Activated T-helper 2 cell treated with anti-CD3 and anti-CD28 coated beads, Interferon-gamma antibody, Interleukin-2, Interleukin-4, amounts not matched to agents 10 μg/mL and 5 μg/mL and 100 μg/mL, durations not matched to agents 14 hours and 24 hours and 36 hours (primary cell): ENCODE results near the gene SCG2. TPM values are rescaled to one million over a fixed set of nuclear protein-coding genes. Genes with fewer than 3 reads are reported as not detected.

ENCODE experiments used
- DNase-seq: peaks from one replicate; pipeline ENCODE4 v3.0.0; 2021; ENCODE audit warnings: low spot score
- H3K27ac Mint-ChIP-seq: one replicate; pipeline ENCODE4 v1.8.0; 2021; ENCODE audit warnings: mixed read lengths
- H3K27me3 Mint-ChIP-seq: one replicate; pipeline ENCODE4 v1.8.0; 2021; ENCODE audit warnings: low read depth, mixed read lengths
- H3K36me3 Mint-ChIP-seq: one replicate; pipeline ENCODE4 v1.8.0; 2021; ENCODE audit warnings: low read depth, mixed read lengths
- H3K4me1 Mint-ChIP-seq: one replicate; pipeline ENCODE4 v1.8.0; 2021; ENCODE audit warnings: low read depth, mixed read lengths
- H3K4me3 Mint-ChIP-seq: one replicate; pipeline ENCODE4 v1.8.0; 2021; ENCODE audit warnings: low read depth, mild to moderate bottlenecking, moderate library complexity, mixed read lengths
- H3K9me3 Mint-ChIP-seq: one replicate; pipeline ENCODE4 v1.8.0; 2021; ENCODE audit warnings: mixed read lengths
- intact Hi-C: fragments of 100-400 bp; cut with micrococcal nuclease; formaldehyde crosslinking; loops from one replicate; pipeline ENCODE4 v1.15.1; 2023
- total RNA-seq: library from RNA; stranded (reverse); gene quantifications from 2 replicates; pipeline ENCODE4 v1.2.3, GENCODE V29; 2022

SCG2 gene
- total RNA-seq: 0.07 TPM in 1 of 2 replicates, not detected in the other

DNA sequence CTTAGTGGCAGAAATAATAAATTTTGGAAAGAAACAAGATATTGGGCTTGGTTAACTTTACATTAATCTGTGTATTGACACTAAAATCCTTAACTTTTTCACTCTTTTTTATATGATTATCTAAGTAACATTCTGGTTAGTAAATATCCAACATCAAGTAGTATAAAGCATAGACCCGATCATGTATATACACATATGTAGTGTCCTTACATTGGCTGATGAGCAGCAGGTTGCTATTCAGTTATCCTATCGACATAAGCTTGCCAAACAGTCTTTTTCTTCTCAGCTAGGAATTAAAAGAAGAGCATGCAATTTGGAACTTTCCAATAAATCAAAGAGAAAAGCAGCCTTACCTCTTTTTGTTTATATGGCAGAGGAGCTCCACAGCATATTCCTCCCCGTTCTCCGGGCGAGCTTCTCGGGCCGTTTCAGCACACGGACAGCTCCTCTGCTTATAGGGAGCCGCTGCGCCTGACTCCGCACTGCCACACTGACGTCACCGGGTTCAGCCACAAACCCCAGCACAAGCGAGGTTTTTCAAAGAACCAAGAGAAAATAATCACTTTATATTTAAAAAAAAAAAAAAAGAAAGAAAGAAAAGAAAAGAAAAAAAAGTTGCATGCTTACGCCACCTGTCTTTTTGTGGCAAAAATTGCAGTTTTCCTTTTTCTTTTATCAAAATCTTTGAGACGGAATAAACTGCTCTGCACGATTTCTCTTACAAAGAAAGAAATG is at the start of gene SCG2:
SCG2 (minus strand) TSS at position 430 of the 735 bp plus-strand sequence. CDS start 3,079 bp downstream, outside the sequence.
- no peaks in the 10 kb centered on the region for H3K36me3 Mint-ChIP-seq
- peaks cover 2% of the 10 kb centered on the region for H3K4me1 Mint-ChIP-seq
- H3K9me3 Mint-ChIP-seq: no peaks in the 10 kb centered on the region
- no peak within 1 kb of the TSS for H3K27ac Mint-ChIP-seq
- no peak within 1 kb of the TSS for H3K4me3 Mint-ChIP-seq
- intact Hi-C loops: no loop called here
- H3K27me3 Mint-ChIP-seq: peaks cover 5% of the 10 kb centered on the region
- peak; percentile 33 for DNase-seq

GRCh38 chr2:223649554-223650533 is 47.7 kb upstream of the SCG2 start:
- no peaks in the 10 kb centered on the region for H3K9me3 Mint-ChIP-seq
- H3K27me3 Mint-ChIP-seq: peaks cover 6% of the 10 kb centered on the region
- H3K4me3 Mint-ChIP-seq: no peak overlapping the region
- intact Hi-C loops: no loop called here
- no peak overlapping the region for H3K27ac Mint-ChIP-seq
- no peak for DNase-seq
- no peaks in the 10 kb centered on the region for H3K36me3 Mint-ChIP-seq
- H3K4me1 Mint-ChIP-seq: peaks cover 6% of the 10 kb centered on the region

- Mint-ChIP-seq H3K4me3 (no peak overlapping the region), H3K27ac (no peak overlapping the region), H3K27me3 (peaks cover 6% of the 10 kb centered on the region), H3K4me1 (peaks cover 6% of the 10 kb centered on the region), H3K36me3 (no peaks in the 10 kb centered on the region), H3K9me3 (no peaks in the 10 kb centered on the region)
- DNase-seq: no peak
- intact Hi-C loops: no loop called here
These were observed 46.6 kb upstream of the SCG2 start for GRCh38 chr2:223648755-223649154.

DNA sequence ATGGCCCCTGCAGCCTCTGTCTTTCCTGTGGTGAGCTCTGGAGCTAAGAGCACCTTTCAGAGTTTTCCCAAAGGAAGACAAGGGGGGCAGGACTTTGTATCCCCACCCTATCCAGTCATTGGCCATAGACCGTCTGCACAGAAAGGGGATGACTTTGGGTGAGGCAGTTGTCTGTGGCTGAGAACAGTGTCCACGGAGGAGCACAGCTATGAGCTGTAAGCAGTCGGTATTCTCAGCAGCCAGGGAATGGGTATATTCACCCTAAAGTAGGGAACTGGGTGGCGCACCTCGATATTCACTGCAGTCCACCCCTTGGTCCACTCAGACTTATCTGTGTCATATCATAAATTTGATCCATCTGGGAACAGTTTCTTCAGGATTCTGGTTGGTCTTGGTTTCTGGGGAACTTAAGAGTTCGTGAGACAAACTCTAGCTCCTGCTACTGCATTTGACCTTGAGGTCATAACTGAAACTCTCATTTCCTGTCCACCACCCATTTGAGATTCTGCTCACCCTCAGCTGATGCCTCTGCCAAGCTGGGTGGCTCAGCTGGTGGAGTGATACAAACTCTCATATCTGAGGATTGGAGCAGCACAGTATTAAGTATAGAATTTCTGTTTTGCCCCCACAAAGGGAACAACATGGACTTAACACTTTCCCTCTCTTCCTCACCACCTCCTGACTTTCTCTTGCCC is 45.2 kb upstream of the SCG2 start:
- Mint-ChIP-seq H3K9me3 (no peaks in the 10 kb centered on the region), H3K27ac (no peak overlapping the region), H3K4me3 (no peak overlapping the region), H3K27me3 (peaks cover 6% of the 10 kb centered on the region), H3K4me1 (peaks cover 6% of the 10 kb centered on the region), H3K36me3 (no peaks in the 10 kb centered on the region)
- intact Hi-C loops: no loop called here
- DNase-seq: no peak

GRCh38 chr2:223644136-223644535 is 42.0 kb upstream of the SCG2 start:
- intact Hi-C loops: no loop called here
- Mint-ChIP-seq H3K36me3 (no peaks in the 10 kb centered on the region), H3K4me3 (no peak overlapping the region)

DNA sequence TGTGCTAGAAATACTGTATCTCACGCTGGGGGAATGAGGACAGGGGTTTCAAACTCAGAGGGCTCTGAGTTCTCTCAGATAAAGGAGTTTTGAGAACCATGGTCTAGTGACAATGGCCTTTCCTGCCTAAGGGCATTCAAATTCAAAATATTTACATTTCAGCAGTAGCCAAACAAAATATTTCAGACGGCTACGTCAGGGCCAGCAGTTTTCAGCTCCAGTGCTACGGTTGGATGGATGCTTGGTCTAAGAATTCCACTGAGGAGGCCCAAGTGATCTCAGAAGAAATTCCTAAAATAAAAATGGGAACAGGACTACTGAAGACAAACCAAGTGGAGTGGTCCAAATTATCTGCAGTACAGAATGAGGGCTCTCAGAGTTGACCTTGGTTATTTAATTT is 41.1 kb upstream of the SCG2 start:
- no peak overlapping the region for H3K4me3 Mint-ChIP-seq
- no peaks in the 10 kb centered on the region for H3K9me3 Mint-ChIP-seq
- DNase-seq: no peak
- peaks cover 6% of the 10 kb centered on the region for H3K4me1 Mint-ChIP-seq
- peaks cover 5% of the 10 kb centered on the region for H3K27me3 Mint-ChIP-seq
- H3K36me3 Mint-ChIP-seq: no peaks in the 10 kb centered on the region
- intact Hi-C loops: no loop called here
- H3K27ac Mint-ChIP-seq: no peak overlapping the region

More at GRCh38 chr2:223644136-223644535, 42.0 kb upstream of the SCG2 start:
- peaks cover 5% of the 10 kb centered on the region for H3K27me3 Mint-ChIP-seq
- H3K27ac Mint-ChIP-seq: no peak overlapping the region
- H3K9me3 Mint-ChIP-seq: no peaks in the 10 kb centered on the region
- H3K4me1 Mint-ChIP-seq: peaks cover 6% of the 10 kb centered on the region
- DNase-seq: no peak

- Mint-ChIP-seq H3K4me3 (no peak overlapping the region), H3K36me3 (no peaks in the 10 kb centered on the region), H3K27me3 (peaks cover 5% of the 10 kb centered on the region), H3K9me3 (no peaks in the 10 kb centered on the region), H3K27ac (no peak overlapping the region), H3K4me1 (peaks cover under 1% of the 10 kb centered on the region)
- no peak for DNase-seq
- intact Hi-C loops: no loop called here
These were observed 40.3 kb upstream of the SCG2 start for GRCh38 chr2:223642506-223642905.

GRCh38 chr2:223641082-223641481 is 38.9 kb upstream of the SCG2 start:
- DNase-seq: no peak
- Mint-ChIP-seq H3K36me3 (no peaks in the 10 kb centered on the region), H3K9me3 (no peaks in the 10 kb centered on the region), H3K27ac (no peak overlapping the region), H3K27me3 (no peaks in the 10 kb centered on the region), H3K4me1 (no peaks in the 10 kb centered on the region), H3K4me3 (no peak overlapping the region)
- intact Hi-C loops: no loop called here

- DNase-seq: no peak
- Mint-ChIP-seq H3K9me3 (no peaks in the 10 kb centered on the region), H3K36me3 (no peaks in the 10 kb centered on the region), H3K4me1 (peaks cover 2% of the 10 kb centered on the region), H3K27me3 (no peaks in the 10 kb centered on the region), H3K27ac (no peak overlapping the region), H3K4me3 (no peak overlapping the region)
- intact Hi-C loops: no loop called here
These were observed 32.9 kb upstream of the SCG2 start for GRCh38 chr2:223635080-223635479.

DNA sequence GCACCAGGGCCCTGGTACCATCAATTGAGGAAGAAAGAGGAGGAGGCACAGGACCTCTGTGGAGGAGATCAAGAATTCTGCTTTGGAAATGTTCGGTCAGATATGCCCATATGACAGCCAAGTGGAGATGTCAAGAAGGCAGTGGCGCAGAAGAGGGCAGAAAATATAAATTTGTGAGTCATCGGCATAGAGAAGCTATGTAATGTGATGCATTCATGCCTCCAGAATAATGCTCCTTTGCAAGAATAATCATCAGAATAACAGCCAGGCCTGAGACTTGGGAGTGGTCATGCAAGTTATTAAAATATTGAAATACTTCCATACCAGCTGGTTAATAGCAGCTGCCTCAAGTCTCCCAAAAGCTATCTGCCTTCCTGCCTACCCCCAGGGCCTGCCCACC is 32.1 kb upstream of the SCG2 start:
- Mint-ChIP-seq H3K4me3 (no peak overlapping the region), H3K9me3 (no peaks in the 10 kb centered on the region), H3K27me3 (peaks cover 2% of the 10 kb centered on the region), H3K27ac (no peak overlapping the region), H3K36me3 (no peaks in the 10 kb centered on the region), H3K4me1 (peaks cover 2% of the 10 kb centered on the region)
- no peak for DNase-seq
- intact Hi-C loops: no loop called here

DNA sequence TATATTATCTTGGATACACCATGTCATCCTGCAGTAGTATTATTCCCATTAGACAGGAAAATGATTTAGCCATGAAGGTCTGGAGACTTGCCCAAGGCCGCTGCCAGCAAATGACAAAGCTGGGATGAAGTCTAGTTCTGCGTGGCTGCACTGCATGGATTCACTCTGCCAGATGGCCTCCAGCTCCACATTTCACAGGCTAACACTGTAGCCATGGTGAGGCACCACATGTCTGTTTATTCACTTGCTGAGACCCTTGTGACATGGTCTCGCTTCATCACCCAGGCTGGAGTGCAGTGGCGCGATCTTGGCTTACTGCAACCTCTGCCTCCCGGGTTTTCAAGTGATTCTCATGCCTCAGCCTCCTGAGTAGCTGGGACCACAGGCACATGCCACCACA is 31.5 kb upstream of the SCG2 start:
- no peak overlapping the region for H3K4me3 Mint-ChIP-seq
- H3K27me3 Mint-ChIP-seq: peaks cover 2% of the 10 kb centered on the region
- peaks cover 2% of the 10 kb centered on the region for H3K4me1 Mint-ChIP-seq
- H3K9me3 Mint-ChIP-seq: no peaks in the 10 kb centered on the region
- intact Hi-C loops: no loop called here
- no peaks in the 10 kb centered on the region for H3K36me3 Mint-ChIP-seq
- H3K27ac Mint-ChIP-seq: no peak overlapping the region
- DNase-seq: no peak

DNA sequence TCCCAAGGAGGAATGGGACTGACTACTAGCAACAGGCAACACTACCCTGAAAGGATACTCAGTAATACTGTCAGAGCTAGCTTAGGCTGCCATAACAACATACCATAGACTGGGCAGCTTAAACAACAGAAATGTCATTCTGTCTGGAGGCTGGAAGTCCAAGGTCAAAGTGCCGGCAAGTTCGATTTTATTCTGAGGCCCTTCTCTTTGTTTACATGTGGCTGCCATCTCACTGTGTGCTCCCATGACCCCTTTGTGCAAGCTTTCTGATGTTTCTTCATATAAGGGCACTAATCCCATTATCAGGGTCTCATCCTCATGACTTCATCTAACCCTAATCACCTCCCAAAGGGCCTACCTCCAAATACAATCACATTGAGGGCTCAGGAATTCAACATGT is 30.7 kb upstream of the SCG2 start:
- H3K4me1 Mint-ChIP-seq: peaks cover 2% of the 10 kb centered on the region
- no peak for DNase-seq
- H3K27me3 Mint-ChIP-seq: peaks cover 2% of the 10 kb centered on the region
- H3K27ac Mint-ChIP-seq: no peak overlapping the region
- no peaks in the 10 kb centered on the region for H3K9me3 Mint-ChIP-seq
- intact Hi-C loops: no loop called here
- no peaks in the 10 kb centered on the region for H3K36me3 Mint-ChIP-seq
- no peak overlapping the region for H3K4me3 Mint-ChIP-seq
